AG09309 (cell line): Measurements from ENCODE around the gene RBM28.

Experiments
- DNase-seq: peaks from one replicate; pipeline ENCODE4 v3.0.0-alpha.2; 2010; ENCODE audit warnings: low read depth
- H3K4me3 ChIP-seq: 2 replicates; pipeline ENCODE4 v1.5.1; 2011; ENCODE audit warnings: mild to moderate bottlenecking, low read depth, low read length, moderate library complexity; ENCODE audit not compliant: control insufficient read depth
- TF ChIP-seq, protein P1 (sequence below): IDR thresholded peaks from 2 replicates; pipeline ENCODE4 v1.5.1; 2011; ENCODE audit warnings: mild to moderate bottlenecking, low read depth, low read length, inconsistent platforms; ENCODE audit not compliant: insufficient read depth, control insufficient read depth; ENCODE audit errors: missing control alignments

Gene RBM28

DNA sequence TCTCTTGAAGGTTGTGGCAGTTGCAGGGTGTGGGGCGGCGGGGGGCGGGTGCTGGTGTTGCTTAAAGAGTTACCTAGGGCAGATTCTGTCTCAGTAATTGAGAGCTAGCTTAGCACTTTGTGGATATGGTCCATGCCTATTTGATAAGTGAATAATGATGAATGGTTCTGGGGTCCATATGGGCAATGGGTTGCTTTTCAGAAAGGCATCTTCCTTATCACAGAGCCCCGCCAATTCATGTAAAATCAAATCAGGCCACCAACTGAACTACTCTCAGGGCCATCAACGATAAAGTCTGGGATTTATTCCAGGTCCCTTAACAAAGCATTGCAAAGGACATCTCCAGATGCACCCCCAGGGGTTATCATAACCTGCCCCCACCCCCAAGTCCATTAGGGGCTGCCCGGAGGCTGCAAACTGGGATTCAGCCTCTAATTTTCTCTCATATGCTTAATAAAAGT, 19.6 kb upstream of the RBM28 start:
- TF ChIP-seq, protein P1, sequence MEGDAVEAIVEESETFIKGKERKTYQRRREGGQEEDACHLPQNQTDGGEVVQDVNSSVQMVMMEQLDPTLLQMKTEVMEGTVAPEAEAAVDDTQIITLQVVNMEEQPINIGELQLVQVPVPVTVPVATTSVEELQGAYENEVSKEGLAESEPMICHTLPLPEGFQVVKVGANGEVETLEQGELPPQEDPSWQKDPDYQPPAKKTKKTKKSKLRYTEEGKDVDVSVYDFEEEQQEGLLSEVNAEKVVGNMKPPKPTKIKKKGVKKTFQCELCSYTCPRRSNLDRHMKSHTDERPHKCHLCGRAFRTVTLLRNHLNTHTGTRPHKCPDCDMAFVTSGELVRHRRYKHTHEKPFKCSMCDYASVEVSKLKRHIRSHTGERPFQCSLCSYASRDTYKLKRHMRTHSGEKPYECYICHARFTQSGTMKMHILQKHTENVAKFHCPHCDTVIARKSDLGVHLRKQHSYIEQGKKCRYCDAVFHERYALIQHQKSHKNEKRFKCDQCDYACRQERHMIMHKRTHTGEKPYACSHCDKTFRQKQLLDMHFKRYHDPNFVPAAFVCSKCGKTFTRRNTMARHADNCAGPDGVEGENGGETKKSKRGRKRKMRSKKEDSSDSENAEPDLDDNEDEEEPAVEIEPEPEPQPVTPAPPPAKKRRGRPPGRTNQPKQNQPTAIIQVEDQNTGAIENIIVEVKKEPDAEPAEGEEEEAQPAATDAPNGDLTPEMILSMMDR: no peak
- no peak overlapping the region for H3K4me3 ChIP-seq
- no peak for DNase-seq

GRCh38 chr7:128362670-128363069, 19.0 kb upstream of the RBM28 start:
- TF ChIP-seq, protein P1: no peak
- DNase-seq: no peak

GRCh38 chr7:128361411-128362379, 18.0 kb upstream of the RBM28 start, which contains the start of gene PRRT4:
TSS of gene PRRT4 (minus strand) at chr7:128361690.
- TF ChIP-seq, protein P1: no peak
- peak within 1 kb of the TSS; percentile 36 for H3K4me3 ChIP-seq
- no peak for DNase-seq

More at GRCh38 chr7:128362670-128363069, 19.0 kb upstream of the RBM28 start:
- no peak overlapping the region for H3K4me3 ChIP-seq

GRCh38 chr7:128360359-128360678, 16.6 kb upstream of the RBM28 start:
- TF ChIP-seq, protein P1: no peak
- no peak overlapping the region for H3K4me3 ChIP-seq
- DNase-seq: no peak

GRCh38 chr7:128359939-128360338, 16.2 kb upstream of the RBM28 start:
- no peak overlapping the region for H3K4me3 ChIP-seq
- no peak for DNase-seq
- TF ChIP-seq, protein P1: no peak

GRCh38 chr7:128359336-128359735, 15.6 kb upstream of the RBM28 start:
- H3K4me3 ChIP-seq: no peak overlapping the region
- no peak for DNase-seq
- TF ChIP-seq, protein P1: no peak
